B cell (primary cell): ENCODE data around the gene ATP10A.

Experiments used
- CTCF ChIP-seq: fragments of 200-600 bp; IDR thresholded peaks from one replicate; pipeline ENCODE4 v1.8.0; 2022; ENCODE audit warnings: antibody characterized with exemption, mild to moderate bottlenecking
- EZH2 ChIP-seq: IDR thresholded peaks from 2 replicates; pipeline ENCODE4 v1.6.1; 2012; ENCODE audit warnings: borderline replicate concordance, low read depth, mild to moderate bottlenecking, moderate library complexity, low read length; ENCODE audit not compliant: insufficient read depth, poor library complexity, severe bottlenecking

DNA sequence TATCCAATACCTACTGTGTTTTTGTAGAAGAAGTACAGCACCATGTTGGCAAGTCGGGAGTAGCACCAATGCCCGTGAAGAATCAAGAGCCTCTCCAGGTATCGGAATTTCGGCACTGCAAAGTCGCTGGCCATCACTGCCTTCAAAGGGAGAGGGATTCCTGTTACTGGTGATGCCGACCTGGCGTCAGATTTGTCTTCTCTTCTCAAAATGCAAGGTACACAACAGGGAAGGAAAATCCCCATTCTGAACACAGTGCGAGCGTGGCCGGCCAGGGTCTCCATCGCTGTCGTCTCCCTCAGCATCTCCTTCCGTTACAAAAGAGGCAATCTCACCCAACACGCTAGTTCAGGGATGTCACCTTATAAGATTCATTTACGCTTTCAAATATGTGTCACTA lies 175.4 kb downstream of the ATP10A start:
- TF ChIP-seq EZH2, result no peak
- no peak for TF ChIP-seq CTCF
